HEK293 (cell line): Measurements from ENCODE around the gene SYNE2.
"Not testable (repeated sequence)": the region's sequence is repeated elsewhere in the genome, so short reads cannot be mapped to it uniquely, and the experiment has no call there.

Experiments
- TF ChIP-seq, protein P1 (sequence below): fragments of 450-650 bp; formaldehyde crosslinking; conservative IDR thresholded peaks from 2 replicates; pipeline ENCODE4 v1.5.1; 2016; ENCODE audit warnings: low read depth, missing biosample characterization, missing genetic modification characterization
- TF ChIP-seq, protein P2 (sequence below): fragments of 450-650 bp; formaldehyde crosslinking; IDR thresholded peaks from 2 replicates; pipeline ENCODE4 v1.5.1; 2016; ENCODE audit warnings: missing biosample characterization, missing genetic modification characterization

GRCh38 chr14:64043296-64043695 is 190.5 kb downstream of the SYNE2 start:
- TF ChIP-seq, protein P1, sequence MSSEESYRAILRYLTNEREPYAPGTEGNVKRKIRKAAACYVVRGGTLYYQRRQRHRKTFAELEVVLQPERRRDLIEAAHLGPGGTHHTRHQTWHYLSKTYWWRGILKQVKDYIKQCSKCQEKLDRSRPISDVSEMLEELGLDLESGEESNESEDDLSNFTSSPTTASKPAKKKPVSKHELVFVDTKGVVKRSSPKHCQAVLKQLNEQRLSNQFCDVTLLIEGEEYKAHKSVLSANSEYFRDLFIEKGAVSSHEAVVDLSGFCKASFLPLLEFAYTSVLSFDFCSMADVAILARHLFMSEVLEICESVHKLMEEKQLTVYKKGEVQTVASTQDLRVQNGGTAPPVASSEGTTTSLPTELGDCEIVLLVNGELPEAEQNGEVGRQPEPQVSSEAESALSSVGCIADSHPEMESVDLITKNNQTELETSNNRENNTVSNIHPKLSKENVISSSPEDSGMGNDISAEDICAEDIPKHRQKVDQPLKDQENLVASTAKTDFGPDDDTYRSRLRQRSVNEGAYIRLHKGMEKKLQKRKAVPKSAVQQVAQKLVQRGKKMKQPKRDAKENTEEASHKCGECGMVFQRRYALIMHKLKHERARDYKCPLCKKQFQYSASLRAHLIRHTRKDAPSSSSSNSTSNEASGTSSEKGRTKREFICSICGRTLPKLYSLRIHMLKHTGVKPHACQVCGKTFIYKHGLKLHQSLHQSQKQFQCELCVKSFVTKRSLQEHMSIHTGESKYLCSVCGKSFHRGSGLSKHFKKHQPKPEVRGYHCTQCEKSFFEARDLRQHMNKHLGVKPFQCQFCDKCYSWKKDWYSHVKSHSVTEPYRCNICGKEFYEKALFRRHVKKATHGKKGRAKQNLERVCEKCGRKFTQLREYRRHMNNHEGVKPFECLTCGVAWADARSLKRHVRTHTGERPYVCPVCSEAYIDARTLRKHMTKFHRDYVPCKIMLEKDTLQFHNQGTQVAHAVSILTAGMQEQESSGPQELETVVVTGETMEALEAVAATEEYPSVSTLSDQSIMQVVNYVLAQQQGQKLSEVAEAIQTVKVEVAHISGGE = not testable (repeated sequence)
- TF ChIP-seq, protein P2, sequence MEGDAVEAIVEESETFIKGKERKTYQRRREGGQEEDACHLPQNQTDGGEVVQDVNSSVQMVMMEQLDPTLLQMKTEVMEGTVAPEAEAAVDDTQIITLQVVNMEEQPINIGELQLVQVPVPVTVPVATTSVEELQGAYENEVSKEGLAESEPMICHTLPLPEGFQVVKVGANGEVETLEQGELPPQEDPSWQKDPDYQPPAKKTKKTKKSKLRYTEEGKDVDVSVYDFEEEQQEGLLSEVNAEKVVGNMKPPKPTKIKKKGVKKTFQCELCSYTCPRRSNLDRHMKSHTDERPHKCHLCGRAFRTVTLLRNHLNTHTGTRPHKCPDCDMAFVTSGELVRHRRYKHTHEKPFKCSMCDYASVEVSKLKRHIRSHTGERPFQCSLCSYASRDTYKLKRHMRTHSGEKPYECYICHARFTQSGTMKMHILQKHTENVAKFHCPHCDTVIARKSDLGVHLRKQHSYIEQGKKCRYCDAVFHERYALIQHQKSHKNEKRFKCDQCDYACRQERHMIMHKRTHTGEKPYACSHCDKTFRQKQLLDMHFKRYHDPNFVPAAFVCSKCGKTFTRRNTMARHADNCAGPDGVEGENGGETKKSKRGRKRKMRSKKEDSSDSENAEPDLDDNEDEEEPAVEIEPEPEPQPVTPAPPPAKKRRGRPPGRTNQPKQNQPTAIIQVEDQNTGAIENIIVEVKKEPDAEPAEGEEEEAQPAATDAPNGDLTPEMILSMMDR (tag by site-specific recombination) = not testable (repeated sequence)
